NCI-H446 (cell line): ENCODE measurements around the gene STX8.
"Not testable (repeated sequence)": the region's sequence is repeated elsewhere in the genome, so short reads cannot be mapped to it uniquely, and the experiment has no call there.

ENCODE experiments used
- DNase-seq, 2 experiments: peaks; one replicate each; lab custom pipeline; 2025; lab: John Stamatoyannopoulos, UW

STX8 gene

GRCh38 chr17:9339958-9340357 is 235.7 kb downstream of the STX8 start:
- no peak for DNase-seq

GRCh38 chr17:9339482-9339881 is 236.1 kb downstream of the STX8 start:
- not testable (repeated sequence) for DNase-seq

GRCh38 chr17:9336817-9337216 is 238.8 kb downstream of the STX8 start:
- no peak for DNase-seq

GRCh38 chr17:9334536-9335446 is 240.8 kb downstream of the STX8 start:
- DNase-seq, result no peak

- DNase-seq, result no peak
Observed at GRCh38 chr17:9332132-9332494, 243.5 kb downstream of the STX8 start.

GRCh38 chr17:9331279-9332131 is 244.1 kb downstream of the STX8 start:
- no peak for DNase-seq

GRCh38 chr17:9330611-9331271 is 244.9 kb downstream of the STX8 start:
- no peak for DNase-seq

GRCh38 chr17:9330141-9330540 is 245.5 kb downstream of the STX8 start:
- DNase-seq, result no peak

- DNase-seq, result no peak
Observed at GRCh38 chr17:9329251-9329921, 246.2 kb downstream of the STX8 start.

- no peak for DNase-seq
Observed at GRCh38 chr17:9324864-9325263, 250.8 kb downstream of the STX8 start.

GRCh38 chr17:9322326-9322725 is 253.3 kb downstream of the STX8 start:
- no peak for DNase-seq

GRCh38 chr17:9321890-9322289 is 253.7 kb downstream of the STX8 start:
- DNase-seq, result no peak

GRCh38 chr17:9315360-9315759 is 260.3 kb downstream of the STX8 start:
- no peak for DNase-seq

- DNase-seq, result no peak
Observed at GRCh38 chr17:9313346-9313745, 262.3 kb downstream of the STX8 start.

- DNase-seq, result no peak
Observed at GRCh38 chr17:9309216-9309615, 266.4 kb downstream of the STX8 start.

- DNase-seq, result no peak
Observed at GRCh38 chr17:9308069-9308468, 267.6 kb downstream of the STX8 start.

GRCh38 chr17:9307313-9307998 is 268.2 kb downstream of the STX8 start:
- DNase-seq, result no peak

- no peak for DNase-seq
Observed at GRCh38 chr17:9306086-9306485, 269.5 kb downstream of the STX8 start.

GRCh38 chr17:9299695-9300094 is 275.9 kb downstream of the STX8 start:
- no peak for DNase-seq

- DNase-seq, result no peak
Observed at GRCh38 chr17:9298776-9299295, 276.8 kb downstream of the STX8 start.

- DNase-seq, result no peak
Observed at GRCh38 chr17:9298135-9298534, 277.5 kb downstream of the STX8 start.
